Choroid plexus epithelial cell (primary cell): Measurements from ENCODE around the gene DGKD.

Source experiments
- DNase-seq: peaks from one replicate; pipeline ENCODE4 v3.0.0-alpha.2; 2010; ENCODE audit warnings: low read depth
- H3K4me3 ChIP-seq: 2 replicates; pipeline ENCODE4 v1.5.1; 2011; ENCODE audit warnings: low read depth, mild to moderate bottlenecking, control low read depth, low read length, moderate library complexity
- TF ChIP-seq, protein P1 (sequence below): conservative IDR thresholded peaks from 2 replicates; pipeline ENCODE4 v1.5.1; 2011; ENCODE audit warnings: low read depth, mild to moderate bottlenecking, control low read depth, inconsistent platforms, low read length, moderate library complexity

The DGKD gene

DNA sequence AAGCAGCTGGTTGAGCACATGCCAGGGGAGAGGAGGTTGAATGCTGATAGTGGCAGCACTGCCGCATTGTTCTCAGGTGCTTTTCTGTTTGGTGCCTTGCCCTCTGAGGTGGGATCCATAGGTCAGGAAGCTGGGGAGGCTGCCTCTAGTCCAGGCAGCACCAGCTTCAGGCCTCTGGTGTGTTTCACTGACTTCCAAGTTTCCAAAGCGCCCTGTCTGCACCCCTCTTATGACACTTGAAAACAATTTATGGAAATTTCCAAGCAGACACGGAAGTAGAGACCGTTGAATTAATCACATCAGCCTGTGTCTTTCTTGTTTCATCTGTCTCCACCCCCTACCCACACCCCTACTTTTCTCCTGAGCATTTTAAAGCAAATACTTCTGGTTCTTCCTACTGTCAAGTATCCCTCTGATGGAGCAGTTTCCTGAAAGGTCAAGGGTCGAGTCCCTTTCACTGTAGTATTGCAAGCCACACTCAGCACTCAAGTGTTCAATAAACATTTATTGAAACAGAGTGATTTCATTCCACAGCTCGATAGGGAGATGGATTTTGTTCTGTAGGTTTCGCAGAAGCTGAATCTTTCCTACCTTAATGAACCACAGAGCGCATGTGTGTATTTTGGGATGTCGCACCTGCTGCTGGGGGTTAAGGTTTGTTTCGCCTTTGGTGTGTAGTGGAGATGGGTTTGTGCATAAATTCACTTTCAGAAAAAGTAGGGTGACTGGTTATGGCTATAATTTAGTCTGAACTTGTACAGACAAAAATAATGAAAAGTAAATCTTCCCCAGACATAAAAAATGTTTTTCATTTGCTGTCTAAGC, 21.4 kb downstream of the DGKD start:
- no peak for DNase-seq
- TF ChIP-seq, protein P1, sequence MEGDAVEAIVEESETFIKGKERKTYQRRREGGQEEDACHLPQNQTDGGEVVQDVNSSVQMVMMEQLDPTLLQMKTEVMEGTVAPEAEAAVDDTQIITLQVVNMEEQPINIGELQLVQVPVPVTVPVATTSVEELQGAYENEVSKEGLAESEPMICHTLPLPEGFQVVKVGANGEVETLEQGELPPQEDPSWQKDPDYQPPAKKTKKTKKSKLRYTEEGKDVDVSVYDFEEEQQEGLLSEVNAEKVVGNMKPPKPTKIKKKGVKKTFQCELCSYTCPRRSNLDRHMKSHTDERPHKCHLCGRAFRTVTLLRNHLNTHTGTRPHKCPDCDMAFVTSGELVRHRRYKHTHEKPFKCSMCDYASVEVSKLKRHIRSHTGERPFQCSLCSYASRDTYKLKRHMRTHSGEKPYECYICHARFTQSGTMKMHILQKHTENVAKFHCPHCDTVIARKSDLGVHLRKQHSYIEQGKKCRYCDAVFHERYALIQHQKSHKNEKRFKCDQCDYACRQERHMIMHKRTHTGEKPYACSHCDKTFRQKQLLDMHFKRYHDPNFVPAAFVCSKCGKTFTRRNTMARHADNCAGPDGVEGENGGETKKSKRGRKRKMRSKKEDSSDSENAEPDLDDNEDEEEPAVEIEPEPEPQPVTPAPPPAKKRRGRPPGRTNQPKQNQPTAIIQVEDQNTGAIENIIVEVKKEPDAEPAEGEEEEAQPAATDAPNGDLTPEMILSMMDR = no peak
- H3K4me3 ChIP-seq = no peak overlapping the region

DNA sequence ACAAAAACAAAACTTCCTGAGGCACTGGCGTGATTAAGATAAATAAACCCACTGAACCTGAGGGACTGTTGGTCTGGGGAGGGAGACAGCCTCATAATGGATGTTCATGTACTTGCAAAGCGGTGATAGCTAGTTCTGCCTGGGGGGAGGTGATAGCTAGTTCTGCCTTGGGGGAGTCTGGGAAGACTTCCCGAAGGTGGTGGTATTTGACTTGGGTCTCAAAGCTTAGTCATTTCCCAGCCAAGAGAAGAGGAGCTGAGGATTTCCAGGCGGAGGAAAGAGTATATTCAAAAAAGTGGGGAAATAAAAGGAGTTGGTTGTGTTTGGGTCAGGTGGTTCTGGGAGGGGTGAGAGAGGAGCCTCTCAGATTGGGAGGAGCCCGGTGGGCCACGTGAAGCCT, 24.7 kb downstream of the DGKD start:
- TF ChIP-seq, protein P1 = no peak
- DNase-seq = no peak
- no peak overlapping the region for H3K4me3 ChIP-seq

DNA sequence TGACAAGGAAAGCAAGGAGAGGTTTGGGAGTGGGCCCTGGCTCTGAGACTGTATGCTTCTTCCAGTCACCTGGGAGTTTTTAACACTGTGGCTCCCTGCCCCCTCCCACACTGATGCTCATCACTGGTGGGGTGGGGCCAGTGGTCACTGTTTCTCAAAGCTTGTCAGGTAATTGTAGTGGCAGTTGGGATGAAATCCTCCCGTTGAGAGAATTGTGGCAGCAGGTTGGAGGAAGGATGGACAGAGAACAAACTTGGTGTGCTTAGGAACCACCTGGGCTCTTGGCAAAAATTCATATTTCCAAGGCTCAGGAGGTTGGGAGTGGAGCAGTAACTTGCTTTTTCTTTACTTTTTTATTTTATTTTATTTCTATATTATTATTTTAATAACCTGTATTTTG, 25.1 kb downstream of the DGKD start:
- TF ChIP-seq, protein P1 = no peak
- H3K4me3 ChIP-seq = no peak overlapping the region
- no peak for DNase-seq

DNA sequence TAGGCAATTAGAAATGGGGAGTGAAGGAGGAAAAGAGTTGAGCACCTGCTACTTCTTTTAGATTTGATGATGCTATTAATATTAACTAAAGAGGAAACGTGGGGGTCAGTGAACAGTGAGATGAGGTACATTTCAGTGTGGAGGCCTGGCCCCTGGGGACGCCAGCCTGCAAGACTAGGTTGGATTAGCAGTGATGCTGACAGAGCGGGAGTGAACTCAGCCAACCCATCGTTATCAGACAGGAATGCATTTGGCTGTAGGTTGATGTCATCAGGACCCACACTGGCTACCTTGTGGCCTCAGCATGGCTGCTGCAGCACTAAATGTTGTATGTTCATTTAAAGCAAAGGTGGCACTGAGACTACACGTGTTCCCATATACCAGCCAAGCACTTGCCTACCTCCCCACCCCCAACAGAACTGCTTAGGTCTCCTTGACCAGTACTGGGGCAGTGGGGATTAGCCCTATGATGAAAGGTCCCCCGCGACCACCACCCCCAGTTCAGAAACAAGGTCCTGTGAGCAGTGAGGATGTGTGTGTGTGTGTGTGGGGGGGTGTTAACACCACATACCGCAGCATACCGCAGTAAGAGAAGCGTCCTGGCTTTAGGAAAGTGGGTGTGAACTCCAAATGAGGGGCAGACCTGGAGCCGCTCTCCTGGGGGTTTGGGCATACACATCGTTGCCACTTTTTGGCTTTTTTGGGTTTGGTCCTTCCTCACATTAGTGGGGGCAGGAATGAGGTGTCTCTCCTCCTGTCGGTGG, 26.0 kb downstream of the DGKD start:
- peak; percentile 38 for DNase-seq
- no peak overlapping the region for H3K4me3 ChIP-seq
- TF ChIP-seq, protein P1 = no peak

DNA sequence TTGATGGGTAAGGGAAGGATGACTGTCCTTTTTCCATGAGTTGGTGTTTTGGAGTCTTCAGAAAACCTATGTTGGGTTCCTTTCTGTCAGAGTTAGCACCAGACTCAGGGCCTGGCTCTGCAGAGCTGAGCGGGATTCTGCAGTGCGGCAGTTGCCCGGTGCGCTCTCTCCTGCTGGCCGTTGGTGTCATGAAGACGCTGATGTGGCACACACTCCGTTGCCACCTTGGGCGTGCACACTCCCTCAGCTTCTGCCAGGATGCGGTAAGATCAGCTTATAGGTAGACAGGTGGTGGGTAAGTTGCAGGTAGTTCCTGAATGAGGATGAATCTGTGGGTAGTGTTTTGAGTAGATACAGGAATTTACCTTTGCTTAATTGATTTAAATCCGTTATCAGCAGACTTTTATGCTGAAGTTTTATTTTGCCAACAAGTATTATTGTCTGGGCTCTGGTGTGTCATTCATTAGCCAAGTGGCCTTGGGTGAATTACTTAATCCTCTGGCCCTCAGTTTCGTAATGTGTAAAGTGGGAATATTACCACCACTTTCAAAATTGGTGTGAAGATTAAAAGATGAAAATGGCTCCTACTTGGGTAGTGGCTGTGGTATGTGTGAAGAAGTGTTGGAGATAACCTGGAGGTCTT, 26.8 kb downstream of the DGKD start:
- TF ChIP-seq, protein P1 = no peak
- no peak overlapping the region for H3K4me3 ChIP-seq
- no peak for DNase-seq

DNA sequence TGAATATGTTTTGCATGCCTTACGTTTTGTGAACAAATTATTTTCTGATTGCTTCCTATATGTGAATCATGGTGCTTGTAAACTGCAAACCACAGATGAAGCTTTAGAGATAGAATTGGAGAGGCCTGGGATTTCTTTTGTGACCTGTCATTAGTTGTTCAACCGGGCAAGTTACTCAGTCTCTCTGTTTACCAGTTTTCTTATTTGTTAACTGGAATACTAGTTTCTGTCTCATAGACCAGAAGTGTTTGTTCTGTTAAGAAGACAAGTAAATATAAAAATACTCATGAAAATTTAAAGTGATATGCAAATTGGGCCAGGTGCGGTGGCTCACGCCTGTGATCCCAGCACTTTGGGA, 27.3 kb downstream of the DGKD start:
- TF ChIP-seq, protein P1 = no peak
- no peak for DNase-seq
- no peak overlapping the region for H3K4me3 ChIP-seq
